Measurements from ENCODE around the gene ATP5PD.

ATP5PD gene

GRCh38 chr17:75084039-75084660, 37.4 kb upstream of the ATP5PD start:
- Mint-ChIP-seq H3K36me3 (ENCODE audit: low read depth) (no peaks in the 10 kb centered on the region), H3K4me3 (no peak overlapping the region), H3K27me3 (ENCODE audit: low read depth, poor library complexity) (peaks cover 11% of the 10 kb centered on the region), H3K9me3 (no peaks in the 10 kb centered on the region), H3K4me1 (peaks cover 57% of the 10 kb centered on the region), H3K27ac (peak overlapping the region; percentile 42)
- TF ChIP-seq CTCF (IDR thresholded peaks at IDR 0.05) = no peak
- DNase-seq = no peak

GRCh38 chr17:75082683-75083082, 35.9 kb upstream of the ATP5PD start:
- DNase-seq = no peak
- H3K4me3 Mint-ChIP-seq = no peak overlapping the region
- H3K4me1 Mint-ChIP-seq = peaks cover 63% of the 10 kb centered on the region
- H3K9me3 Mint-ChIP-seq = no peaks in the 10 kb centered on the region
- H3K36me3 Mint-ChIP-seq (ENCODE audit: low read depth) = no peaks in the 10 kb centered on the region
- H3K27ac Mint-ChIP-seq = peak overlapping the region; percentile 37
- TF ChIP-seq CTCF (IDR thresholded peaks at IDR 0.05) = no peak
- H3K27me3 Mint-ChIP-seq (ENCODE audit: low read depth, poor library complexity) = peaks cover 11% of the 10 kb centered on the region

- TF ChIP-seq CTCF (IDR thresholded peaks at IDR 0.05) = no peak
- Mint-ChIP-seq H3K9me3 (no peaks in the 10 kb centered on the region), H3K4me1 (peaks cover 58% of the 10 kb centered on the region), H3K27ac (no peak overlapping the region), H3K27me3 (ENCODE audit: low read depth, poor library complexity) (peaks cover 11% of the 10 kb centered on the region), H3K4me3 (no peak overlapping the region), H3K36me3 (ENCODE audit: low read depth) (no peaks in the 10 kb centered on the region)
- no peak for DNase-seq
These were observed 35.1 kb upstream of the ATP5PD start for GRCh38 chr17:75081611-75082540.

- Mint-ChIP-seq H3K36me3 (ENCODE audit: low read depth) (no peaks in the 10 kb centered on the region), H3K27me3 (ENCODE audit: low read depth, poor library complexity) (peaks cover 7% of the 10 kb centered on the region), H3K4me1 (peaks cover 47% of the 10 kb centered on the region), H3K27ac (peak overlapping the region; percentile 5), H3K9me3 (no peaks in the 10 kb centered on the region), H3K4me3 (no peak overlapping the region)
- TF ChIP-seq CTCF (IDR thresholded peaks at IDR 0.05) = no peak
- no peak for DNase-seq
These were observed 32.2 kb upstream of the ATP5PD start for GRCh38 chr17:75079023-75079373.

- Mint-ChIP-seq H3K27ac (peak overlapping the region; percentile 5), H3K4me3 (no peak overlapping the region), H3K27me3 (ENCODE audit: low read depth, poor library complexity) (peaks cover 4% of the 10 kb centered on the region), H3K36me3 (ENCODE audit: low read depth) (no peaks in the 10 kb centered on the region), H3K9me3 (no peaks in the 10 kb centered on the region), H3K4me1 (peaks cover 46% of the 10 kb centered on the region)
- no peak for DNase-seq
- no peak for TF ChIP-seq CTCF (IDR thresholded peaks at IDR 0.05)
These were observed 31.7 kb upstream of the ATP5PD start for GRCh38 chr17:75078284-75079022.
